Mucosa of gallbladder (tissue), 1 donor: ENCODE results near the gene PLCH2. TPM values are rescaled to one million over a fixed set of nuclear protein-coding genes. Genes with fewer than 3 reads are reported as not detected.

ENCODE experiments used
- DNase-seq: peaks from one replicate; pipeline ENCODE4 v3.0.0-alpha.2; 2020; ENCODE audit warnings: low spot score
- total RNA-seq: library from RNA; stranded (reverse); gene quantifications from one replicate; pipeline ENCODE4 v1.2.1, GENCODE V29; 2021
- donor health status: DM: no; HTN: no; CAD: no.

The PLCH2 gene
- total RNA-seq, 1 donor from 2014 or later: 8.1 TPM

DNA sequence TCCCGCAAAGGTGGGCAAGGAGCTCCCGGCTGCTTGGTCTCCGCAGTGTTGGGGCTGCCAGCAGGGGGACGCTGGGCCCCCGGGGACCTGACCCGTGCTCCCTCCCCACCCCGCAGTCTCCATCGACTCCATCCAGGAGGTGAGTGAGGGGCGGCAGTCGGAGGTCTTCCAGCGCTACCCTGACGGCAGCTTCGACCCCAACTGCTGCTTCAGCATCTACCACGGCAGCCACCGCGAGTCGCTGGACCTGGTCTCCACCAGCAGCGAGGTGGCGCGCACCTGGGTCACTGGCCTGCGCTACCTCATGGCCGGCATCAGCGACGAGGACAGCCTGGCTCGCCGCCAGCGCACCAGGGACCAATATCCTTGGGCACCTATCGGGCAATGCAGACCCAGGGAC is 3.5 kb downstream of the PLCH2 start:
- DNase-seq: no peak

DNA sequence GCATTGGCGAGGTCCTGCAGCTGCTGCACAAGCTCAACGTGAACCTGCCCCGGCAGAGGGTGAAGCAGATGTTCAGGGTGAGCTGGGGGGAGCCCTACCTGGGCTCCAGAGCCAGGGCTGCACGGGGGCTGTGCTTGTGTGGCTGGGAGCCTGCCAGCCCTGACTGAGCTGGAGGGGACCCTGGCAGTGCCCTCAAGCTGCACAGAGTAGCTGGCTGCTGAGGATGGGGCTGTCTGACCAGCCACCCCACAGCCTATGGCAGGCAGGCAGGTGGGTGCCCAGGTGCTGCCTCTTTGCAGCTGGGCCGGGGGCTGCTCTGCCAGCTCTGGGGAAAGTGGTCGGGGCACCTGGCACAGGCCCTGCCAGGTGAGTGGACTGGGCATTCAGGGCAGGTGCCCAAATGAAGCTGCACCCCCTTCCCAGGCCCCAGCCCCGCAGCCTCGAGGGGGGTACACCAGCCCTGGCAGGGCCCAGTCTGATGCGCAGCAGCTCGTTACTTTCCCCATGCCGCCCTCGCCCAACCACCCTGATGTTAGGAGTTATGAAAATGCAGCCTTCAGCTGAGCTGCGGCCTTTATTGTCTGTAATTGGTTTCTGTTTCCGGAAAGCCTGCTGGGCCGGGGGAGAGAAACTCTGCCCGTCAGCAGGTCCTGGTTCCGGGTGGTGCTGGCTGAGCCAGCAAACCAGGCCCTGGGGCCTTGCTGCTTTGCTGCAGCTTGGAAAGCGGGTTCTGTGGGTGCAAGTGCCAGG is 4.3 kb downstream of the PLCH2 start:
- DNase-seq: no peak

DNA sequence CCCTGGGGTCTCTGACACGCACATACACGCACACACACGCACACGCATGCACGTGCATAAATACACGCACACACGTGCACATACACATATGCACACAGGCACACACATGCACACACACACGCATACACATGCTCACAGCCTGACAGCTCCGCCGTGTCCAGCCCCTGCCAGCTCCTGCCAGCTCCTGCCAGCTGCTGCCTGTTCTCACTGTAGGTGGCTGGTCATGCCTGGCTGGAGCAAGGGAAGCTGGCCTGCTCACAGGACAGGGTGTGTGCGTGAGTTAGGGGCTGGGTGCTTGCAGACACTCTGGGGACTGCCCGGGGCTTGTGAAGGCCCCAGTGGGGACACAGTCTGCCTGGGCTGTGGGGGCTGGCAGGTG is 4.9 kb downstream of the PLCH2 start:
- no peak for DNase-seq

DNA sequence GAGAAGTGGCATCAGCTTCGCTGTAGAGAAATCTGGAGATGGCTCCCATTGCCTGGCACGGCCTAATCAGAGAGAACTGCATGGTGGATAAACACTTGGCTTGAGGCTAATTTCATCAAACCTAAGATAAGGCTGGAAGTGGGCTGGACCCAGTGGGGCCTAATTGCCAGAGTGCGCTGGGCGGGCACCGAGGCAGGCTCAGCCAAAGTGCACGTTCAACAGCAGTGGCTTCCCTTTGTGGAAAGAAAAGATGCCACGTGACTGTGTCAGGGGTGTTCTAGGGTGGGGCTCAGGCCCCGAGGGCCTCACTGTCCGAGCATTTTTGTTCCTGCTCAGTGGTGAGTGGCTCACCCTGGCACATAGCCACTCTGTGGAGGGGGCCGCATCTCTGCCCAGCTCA is 5.8 kb downstream of the PLCH2 start:
- DNase-seq: no peak

DNA sequence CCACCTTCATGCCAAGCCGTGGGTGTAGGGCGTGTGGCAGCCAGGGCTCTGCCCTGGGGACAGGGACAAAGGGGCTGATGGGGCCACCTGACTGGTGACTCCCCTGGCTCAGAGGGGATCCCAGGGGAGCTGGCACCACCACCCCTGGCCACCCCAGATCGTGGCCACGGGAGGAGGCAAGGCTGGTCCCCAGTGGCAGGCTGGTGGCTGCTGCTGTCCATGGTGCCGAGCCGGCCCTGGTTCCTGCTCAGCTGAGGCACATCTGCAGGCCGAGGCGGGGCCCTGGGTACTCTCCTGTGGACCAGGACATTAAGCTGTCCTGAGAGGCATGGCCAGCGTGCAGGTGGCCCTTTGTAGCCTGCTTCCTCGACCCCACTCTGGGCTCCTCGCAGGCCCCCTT is 6.5 kb downstream of the PLCH2 start:
- DNase-seq: no peak

DNA sequence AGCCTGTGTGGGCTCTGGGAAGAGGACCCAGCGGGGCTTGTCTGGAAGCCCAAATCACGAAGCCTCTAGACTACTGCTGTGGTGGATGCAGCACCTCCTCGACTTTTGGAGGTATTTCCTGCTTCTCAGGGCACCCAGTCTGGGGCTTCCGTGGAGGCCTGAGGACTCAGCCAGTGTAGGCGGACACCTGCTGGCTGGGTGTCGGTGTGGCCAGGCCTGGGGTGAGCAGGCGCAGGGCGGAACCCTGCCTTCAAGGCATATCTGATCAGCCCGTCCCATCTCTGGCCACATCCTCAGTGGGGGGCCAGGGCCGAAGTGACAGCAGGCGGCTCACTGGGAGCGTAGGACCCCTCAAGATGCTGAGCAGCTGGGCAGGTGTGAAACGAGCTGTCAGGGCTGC is 6.9 kb downstream of the PLCH2 start:
- no peak for DNase-seq

DNA sequence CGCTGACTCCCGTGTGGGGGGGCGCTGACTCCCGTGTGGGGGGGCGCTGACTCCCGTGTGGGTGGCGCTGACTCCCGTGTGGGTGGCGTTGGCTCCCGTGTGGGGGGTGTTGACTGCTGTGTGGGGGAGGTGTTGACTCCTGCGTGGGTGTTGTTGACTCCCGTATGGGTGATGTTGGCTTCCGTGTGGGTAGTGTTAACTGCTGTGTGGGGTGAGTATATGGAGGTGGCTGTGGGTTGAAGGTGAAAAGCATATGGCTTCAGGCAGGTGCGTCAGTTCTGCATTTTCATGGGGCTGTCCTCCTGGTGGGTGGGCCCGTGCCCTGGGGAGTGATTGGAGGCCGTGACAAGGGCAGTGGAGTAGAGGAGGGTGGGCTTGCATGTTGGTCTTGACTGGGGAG is 7.9 kb downstream of the PLCH2 start:
- DNase-seq: no peak

DNA sequence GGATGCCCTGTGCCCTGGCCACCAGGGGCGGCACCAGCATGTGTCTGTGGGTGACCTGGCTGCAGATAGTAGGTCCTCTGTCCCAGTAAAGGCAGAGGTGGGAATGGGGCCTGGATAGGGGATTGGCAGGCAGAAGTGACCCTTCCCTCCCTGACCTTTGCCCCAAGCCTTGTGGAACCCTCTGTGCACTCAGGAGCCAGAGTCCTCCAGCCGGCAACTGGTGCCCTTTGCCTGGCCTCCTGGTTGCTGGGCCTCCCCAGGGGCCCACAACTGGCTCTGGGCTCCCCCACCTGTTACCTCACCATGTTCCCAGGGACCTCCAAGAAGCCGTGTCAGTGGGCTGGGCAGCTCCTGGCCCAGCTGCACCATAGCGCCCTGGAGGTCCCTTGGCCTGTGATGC is 10.0 kb downstream of the PLCH2 start:
- DNase-seq: no peak

DNA sequence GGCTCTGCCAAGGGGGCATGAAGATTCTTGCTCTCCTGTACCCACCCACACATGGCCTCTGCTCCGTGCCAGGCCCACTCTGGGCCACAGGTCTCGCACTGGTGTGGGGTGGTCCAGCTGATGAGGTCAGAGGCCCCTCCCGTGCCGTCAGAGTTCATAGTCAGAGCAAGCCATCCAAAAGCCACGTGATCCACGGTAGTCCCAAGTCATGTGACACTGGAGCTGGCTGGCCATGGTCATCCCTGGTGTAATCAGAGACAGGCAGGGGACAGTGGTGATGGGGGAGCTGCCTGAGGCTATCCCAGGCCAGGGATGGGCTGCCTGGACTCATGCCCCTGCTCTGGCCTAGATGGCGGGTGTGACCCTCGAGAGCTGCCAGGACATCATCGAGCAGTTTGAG is 10.5 kb downstream of the PLCH2 start:
- no peak for DNase-seq

DNA sequence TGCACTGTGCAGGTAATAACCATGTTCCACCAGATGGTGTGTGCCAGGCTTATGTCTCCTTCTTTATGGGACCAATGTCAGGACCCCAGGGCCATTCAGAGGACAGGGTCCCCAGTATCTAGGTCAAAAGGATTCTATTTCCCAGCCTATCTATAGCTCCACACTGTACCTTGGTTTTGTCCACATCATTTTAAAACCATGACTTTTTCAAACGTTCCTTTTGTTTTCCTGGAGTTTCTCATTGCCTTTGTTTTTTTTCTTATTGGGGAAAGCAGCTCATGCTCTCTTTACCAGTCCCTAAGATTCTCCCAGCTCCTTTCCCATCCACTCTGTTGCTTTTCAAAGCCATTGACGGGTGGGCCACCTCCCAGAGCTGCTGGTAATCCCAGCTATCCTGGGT is 12.6 kb downstream of the PLCH2 start:
- no peak for DNase-seq

DNA sequence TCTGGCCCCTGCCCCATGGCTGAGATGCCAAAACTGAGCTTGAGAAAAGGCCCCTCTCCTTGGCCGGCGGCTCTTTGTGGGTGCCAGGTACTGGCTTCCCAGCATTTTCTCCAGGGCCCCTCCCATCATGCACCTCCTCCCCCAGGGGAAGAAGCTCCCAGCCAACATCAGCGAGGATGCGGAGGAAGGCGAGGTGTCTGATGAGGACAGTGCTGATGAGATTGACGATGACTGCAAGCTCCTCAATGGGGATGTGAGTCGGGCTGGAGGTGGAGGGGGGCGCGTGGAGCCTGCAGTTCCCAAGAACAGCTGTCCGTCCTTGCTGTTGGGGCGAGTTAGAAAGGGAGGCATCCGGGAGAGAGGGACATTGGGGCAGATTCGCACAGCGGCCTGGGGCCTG is 13.5 kb downstream of the PLCH2 start:
- no peak for DNase-seq

DNA sequence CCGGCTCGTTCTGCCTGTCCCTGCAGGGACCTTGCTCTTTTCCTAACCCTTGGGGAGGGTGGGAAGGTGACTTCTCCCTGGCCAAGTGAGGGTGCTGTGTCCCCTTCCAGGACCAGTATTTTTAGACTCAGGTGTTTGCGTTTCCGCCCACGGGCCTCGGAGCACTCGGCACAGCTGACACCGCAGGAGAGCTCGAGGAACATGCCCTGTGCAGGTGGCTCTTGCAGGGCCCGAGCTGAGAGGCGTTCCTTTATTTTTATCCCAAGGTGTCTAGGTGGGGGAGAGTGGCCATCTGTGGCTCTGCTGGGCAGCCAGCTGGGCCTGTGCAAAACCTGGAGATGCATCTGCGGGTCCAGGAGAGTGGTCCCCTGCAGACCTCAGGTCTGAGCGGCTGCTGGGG is 16.0 kb downstream of the PLCH2 start:
- no peak for DNase-seq

DNA sequence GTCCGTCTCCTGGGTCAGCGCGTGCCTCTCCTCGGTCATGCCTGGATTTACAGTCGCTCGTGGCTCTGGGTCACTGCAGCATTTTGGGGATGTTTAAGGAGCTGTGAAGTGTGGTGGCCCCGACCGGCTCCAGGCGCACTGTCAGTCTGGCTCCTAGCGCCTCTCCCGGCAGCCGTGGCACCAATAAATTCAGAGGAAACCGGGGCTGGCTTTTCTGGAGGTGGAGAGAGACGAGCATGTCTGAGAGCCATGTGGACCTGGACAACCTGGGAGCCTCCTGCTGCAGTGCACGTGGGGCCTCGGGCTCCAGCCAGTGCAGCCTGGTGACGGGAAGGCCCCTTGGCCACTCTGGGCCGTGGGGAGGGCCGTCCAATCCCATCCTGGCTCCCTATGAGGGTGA is 17.1 kb downstream of the PLCH2 start:
- DNase-seq: no peak

DNA sequence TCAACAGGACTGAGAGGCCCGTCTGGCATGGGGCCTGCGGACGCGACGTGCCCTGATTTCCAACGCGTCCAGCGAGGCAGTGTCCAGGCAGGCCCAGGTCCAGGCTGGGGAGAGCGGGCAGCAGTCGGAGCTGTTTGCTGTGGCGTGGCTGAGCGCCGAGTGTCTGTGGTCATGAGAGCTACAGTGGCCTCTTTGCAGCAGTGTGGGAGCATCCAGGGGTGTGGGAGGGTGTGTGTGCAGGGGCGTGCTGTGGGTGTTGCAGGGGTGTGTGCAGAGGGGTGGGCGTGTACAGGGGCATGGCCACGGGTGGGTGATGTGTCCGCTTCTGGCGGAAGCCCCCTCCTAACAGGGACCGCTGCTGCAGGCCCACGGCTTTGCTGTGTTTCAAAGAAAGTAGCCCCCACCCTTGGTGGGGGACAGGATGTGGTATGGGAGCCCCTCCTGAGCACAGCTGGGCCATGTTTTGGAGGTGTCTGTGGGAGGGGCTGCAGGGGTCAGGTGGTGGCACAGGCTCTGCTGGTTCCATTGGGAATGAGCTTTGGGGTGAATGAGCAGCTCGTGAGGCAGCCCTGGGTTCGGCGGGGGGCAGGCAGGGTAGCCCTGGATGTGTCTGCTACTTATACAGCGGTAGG is 17.7 kb downstream of the PLCH2 start:
- no peak for DNase-seq

DNA sequence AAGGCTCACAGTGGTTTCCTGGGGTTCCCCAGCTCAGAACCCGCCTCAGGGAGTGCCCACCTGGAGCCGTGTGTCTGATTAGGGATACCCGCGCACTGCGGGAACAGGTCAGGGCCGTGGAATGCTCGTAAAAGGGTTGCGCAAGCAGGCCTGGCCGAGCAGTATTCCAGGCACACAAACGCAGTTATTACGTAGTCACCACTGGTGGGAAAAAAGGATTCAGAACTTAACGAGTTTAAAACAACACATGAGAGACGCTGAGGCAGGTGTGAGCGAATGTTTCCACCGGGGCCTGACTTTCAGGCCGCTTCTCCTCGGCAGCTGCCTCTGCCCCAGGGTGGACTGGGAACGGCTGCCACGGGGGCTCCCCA is 18.2 kb downstream of the PLCH2 start:
- no peak for DNase-seq

DNA sequence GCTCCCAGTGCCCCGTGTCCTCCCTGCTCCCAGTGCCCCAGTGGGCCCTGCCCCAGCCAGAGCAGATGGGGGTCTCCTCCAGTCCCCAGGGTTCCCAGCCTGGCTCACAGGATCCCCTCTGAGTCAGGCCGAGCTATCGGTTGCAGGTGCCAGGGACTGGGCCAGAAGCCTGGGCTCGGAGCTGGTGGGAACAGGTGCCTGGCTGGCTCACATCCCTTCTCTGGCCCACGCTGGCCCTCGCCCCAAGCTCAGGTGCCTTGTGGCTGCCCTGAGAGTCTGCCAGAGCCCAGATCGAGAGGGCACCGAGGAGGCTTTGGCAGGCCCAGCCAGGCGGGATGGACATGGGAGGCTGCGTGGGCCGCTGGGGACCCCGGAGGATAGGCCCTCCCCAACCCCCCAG is 18.9 kb downstream of the PLCH2 start:
- DNase-seq: no peak

DNA sequence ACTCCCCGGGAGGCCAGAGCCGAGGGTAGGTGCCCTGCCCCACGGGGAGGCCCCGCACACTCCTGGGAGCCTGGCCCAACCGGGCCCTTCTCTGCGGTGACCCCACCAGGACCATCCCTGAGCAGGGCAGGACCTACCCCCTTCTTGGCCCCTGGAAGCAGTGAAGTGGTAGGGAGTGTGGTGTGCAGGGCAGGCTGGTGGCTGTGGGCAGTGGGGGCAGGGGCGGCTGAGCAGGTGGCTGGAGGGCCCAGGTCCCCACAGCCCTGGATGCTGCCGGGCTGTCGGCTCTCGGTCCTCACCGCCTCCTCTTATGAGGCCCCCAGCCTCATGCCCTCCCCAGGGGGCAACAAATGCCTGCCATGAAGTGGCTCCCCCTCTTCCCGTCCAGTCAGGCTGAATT is 19.5 kb downstream of the PLCH2 start:
- no peak for DNase-seq

DNA sequence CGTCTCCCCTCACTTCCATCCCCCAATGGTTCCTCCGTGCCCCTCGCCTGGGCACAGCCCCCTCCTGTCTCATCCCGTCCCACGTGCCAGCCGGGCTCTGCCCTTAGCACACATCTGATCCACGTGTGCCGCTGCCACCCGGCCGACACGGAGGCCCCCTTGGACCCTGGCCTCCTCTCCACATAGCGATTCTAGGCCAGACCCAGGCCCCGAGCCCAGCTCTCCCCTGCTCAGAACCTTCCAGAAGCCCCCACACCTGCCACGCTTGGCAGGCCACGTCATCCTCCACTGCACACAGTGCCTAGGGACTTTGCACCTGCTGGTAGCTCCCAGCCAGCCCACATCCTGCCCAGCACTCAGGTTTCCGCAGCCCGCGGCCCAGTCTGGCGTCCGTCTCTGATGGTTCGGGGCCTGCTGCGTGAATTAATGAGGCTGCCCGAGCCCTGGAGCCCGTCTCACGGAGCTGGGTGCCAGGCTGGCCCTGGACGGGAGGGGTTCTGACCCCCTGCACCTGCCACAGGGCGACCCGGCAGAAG is 20.1 kb downstream of the PLCH2 start:
- DNase-seq: no peak

DNA sequence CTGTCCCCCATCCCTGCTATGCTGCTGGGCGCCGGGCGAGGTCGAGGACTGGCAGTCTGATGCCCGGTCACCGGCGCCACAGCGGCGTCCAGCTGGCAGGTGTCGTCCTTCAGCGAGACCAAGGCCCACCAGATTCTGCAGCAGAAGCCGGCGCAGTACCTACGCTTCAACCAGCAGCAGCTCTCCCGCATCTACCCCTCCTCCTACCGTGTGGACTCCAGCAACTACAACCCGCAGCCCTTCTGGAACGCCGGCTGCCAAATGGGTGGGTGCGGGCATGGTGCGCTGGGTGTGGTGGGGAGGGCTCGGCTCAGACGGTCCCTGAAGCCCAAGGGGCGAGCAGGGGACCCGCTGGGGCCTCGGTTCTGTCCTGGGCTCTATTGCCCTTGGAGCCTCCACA is 20.7 kb downstream of the PLCH2 start:
- no peak for DNase-seq

DNA sequence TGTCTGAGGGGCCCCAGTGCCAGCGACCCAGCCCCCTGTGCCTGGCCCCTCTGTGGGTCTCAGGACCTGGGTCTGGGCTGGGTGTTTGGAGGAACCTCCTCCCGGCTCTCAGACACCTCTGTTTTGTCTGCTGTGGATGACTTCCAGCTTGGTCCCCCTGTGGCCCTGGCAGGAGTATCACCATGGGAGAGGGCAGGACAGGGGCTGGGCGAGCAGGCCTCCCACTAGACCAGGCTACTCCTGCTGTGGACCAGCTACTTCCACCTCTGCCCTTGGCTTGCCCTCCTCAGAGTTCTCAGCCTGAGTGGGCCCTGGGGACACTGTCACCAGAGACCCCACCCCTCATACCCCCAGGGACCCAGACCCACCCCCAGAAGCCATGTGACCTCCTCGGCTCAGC is 21.8 kb downstream of the PLCH2 start:
- DNase-seq: no peak

DNA sequence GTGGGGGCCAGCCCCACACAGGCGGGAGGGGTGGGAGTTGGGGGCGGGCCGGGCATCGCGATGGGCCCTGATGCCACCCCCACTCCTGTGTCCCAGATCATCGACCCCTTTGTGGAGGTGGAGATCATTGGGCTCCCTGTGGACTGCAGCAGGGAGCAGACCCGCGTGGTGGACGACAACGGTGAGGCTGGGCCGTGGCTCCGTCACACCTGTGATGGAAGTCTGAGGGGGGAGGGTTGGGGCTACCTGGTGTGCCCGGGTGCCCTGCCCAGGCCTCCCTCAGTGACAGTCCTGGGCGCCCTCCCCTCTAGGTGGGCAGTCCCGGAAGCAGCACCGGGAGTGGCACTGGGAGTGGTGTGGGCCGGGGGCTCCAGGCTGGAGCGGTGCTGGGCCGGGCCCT is 22.6 kb downstream of the PLCH2 start:
- DNase-seq: no peak

DNA sequence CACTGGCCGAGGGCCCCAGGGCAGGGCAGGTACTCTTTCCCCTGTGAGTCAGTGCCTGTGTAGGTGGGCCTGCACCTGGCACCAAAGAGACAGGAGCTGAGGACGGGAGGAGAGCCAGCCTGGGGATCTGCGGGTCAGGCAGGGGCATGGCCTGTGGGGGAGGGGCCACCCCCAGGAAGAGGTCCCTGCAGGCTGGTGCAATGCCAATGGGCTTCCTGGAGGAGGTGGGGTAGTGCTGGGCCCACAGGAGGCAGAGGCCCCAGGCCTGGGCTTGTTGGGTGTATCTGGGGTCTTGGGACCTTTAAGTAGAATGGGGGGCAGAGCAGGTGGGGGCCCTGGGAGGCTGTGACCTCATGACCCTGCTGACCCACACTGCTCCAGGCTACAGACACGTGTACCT is 23.2 kb downstream of the PLCH2 start:
- DNase-seq: no peak

DNA sequence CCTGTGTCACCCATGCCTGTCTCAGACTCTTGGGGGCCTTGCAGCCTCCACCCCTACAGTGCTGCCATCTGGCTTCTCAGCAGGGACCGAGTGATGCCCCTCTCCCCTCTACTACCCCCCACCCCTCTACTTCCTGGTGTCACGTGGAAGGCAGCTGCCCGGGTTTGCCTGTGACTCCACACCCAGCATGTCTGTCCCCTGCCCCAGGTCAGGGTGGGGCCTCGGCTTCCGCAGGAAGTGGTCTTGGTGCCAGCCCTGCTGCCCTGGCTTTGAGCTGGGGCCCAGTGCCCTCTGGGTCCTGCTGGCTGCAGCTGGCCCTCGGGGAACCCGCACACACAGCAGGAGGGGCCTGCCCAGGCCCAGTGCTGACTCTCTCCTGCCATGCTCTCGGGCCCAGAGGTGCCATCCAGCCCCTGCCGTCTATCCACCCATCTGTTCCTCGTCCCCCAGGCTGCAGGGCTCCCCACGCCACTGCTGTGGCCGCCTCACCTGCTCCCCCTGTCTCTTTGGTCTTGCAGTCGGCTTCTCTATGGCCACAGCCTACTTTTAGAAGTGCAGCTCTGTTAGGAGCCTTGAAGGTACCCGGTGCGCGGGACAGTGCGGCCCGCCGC is 24.0 kb downstream of the PLCH2 start:
- no peak for DNase-seq
